ENCODE results near the gene CACNG7. TPM values are rescaled to one million over a fixed set of nuclear protein-coding genes. Genes with fewer than 3 reads are reported as not detected.

The CACNG7 gene
- total RNA-seq, 1 experiment from 2014 or later = 22.7 TPM

GRCh38 chr19:53898166-53898565 lies 10.9 kb upstream of the CACNG7 start:
- peaks cover 6% of the 10 kb centered on the region for H3K23me2 ChIP-seq (ENCODE audit: insufficient read length, low read depth, low read length, poor library complexity, severe bottlenecking)
- H2AFZ ChIP-seq (ENCODE audit: low read length) = no peak overlapping the region
- no peaks in the 10 kb centered on the region for H4K20me1 ChIP-seq (ENCODE audit: control insufficient read depth, insufficient read depth, insufficient read length)
- H3K79me2 ChIP-seq (ENCODE audit: insufficient read depth, low read length) = no peaks in the 10 kb centered on the region
- no peak overlapping the region for H2BK5ac ChIP-seq (ENCODE audit: insufficient read length, low read length)
- 0 out of 2 replicates have a peak, but pooled peaks cover 3% of the 10 kb centered on the region for H3K4me1 ChIP-seq (ENCODE audit: insufficient read depth, low read length)
- no peak overlapping the region for H3K18ac ChIP-seq (ENCODE audit: insufficient read length, low read depth, low read length)
- no peak overlapping the region for H3T11ph ChIP-seq (ENCODE audit: low read length)
- Mint-ChIP-seq H3K4me1 (peaks cover 35 to 48% of the 10 kb centered on the region in 2 experiments), H3K36me3 (ENCODE audit: insufficient read depth in 1 of 3, low read depth in 3 of 3) (peaks cover 10 to 14% (median 14%) of the 10 kb centered on the region in 3 experiments; a peak in 5 of 7 replicates), H3K27me3 (ENCODE audit: low read depth) (peaks cover 10% of the 10 kb centered on the region), H3K4me3 (peak overlapping the region; percentile 70 to 84), H3K9me3 (no peaks in the 10 kb centered on the region; a peak in 1 of 5 replicates), H3K27ac (peak overlapping the region in 2 of 3 experiments; percentile 35 to 83; a peak in 3 of 7 replicates)
- H2AK5ac ChIP-seq (ENCODE audit: insufficient read length, low read length) = no peak overlapping the region
- no peak overlapping the region for H3K14ac ChIP-seq (ENCODE audit: insufficient read depth, low read length)
- no peak overlapping the region for H2BK12ac ChIP-seq (ENCODE audit: insufficient read length, low read depth, low read length)
- WGBS (ENCODE audit: extremely low coverage, insufficient read length, low lambda C conversion rate) = no CpG with 5 or more reads among the region's 16 CpGs
- no peak overlapping the region for H3K4ac ChIP-seq (ENCODE audit: low read depth, low read length)
- no peak overlapping the region for H4K8ac ChIP-seq (replicated peaks; ENCODE audit: insufficient read length, low read depth, low read length)
- H3K9me3 ChIP-seq (ENCODE audit: control insufficient read depth, low read depth, low read length) = no peaks in the 10 kb centered on the region
- no peak overlapping the region for H4K91ac ChIP-seq (ENCODE audit: insufficient read length, low read depth, low read length)
- H3K56ac ChIP-seq (ENCODE audit: insufficient read length, low read depth, low read length) = no peak overlapping the region
- H3K27me3 ChIP-seq (ENCODE audit: insufficient read depth, low read length) = no peaks in the 10 kb centered on the region
- H3K27ac ChIP-seq (ENCODE audit: insufficient read length, low read depth, low read length) = no peak overlapping the region
- H2BK15ac ChIP-seq (ENCODE audit: low read depth, low read length) = no peak overlapping the region
- H3K23ac ChIP-seq (ENCODE audit: insufficient read length, low read depth, low read length) = no peak overlapping the region
- no peaks in the 10 kb centered on the region for H3K79me1 ChIP-seq (ENCODE audit: insufficient read depth, low read depth, low read length, poor library complexity, severe bottlenecking)
- no peak for TF ChIP-seq CTCF (conservative IDR thresholded peaks at IDR 0.05)
- H2BK20ac ChIP-seq (ENCODE audit: low read depth, low read length, poor library complexity, severe bottlenecking) = no peak overlapping the region
- H3K4me2 ChIP-seq (ENCODE audit: insufficient read depth, insufficient read length, low read length) = peak overlapping the region; percentile 65
- H3K9ac ChIP-seq (ENCODE audit: extremely low read depth, insufficient read length, low read length) = no peak overlapping the region
- no peak overlapping the region for H2BK120ac ChIP-seq (ENCODE audit: low read depth, low read length, poor library complexity, severe bottlenecking)
- DNase-seq = no peak
- H4K5ac ChIP-seq (ENCODE audit: insufficient read length, low read depth, low read length) = no peak overlapping the region
